DND-41 (cell line): ENCODE results near the gene MYLK3.

Experiments
- EZH2 ChIP-seq: IDR thresholded peaks from 3 replicates; pipeline ENCODE4 v1.6.1; 2012; ENCODE audit warnings: borderline replicate concordance, low read depth, mild to moderate bottlenecking, moderate library complexity, low read length, inconsistent platforms; ENCODE audit not compliant: severe bottlenecking
- TF ChIP-seq, protein P1 (sequence below): IDR thresholded peaks from 2 replicates; pipeline ENCODE4 v1.5.1; 2012; ENCODE audit warnings: borderline replicate concordance, low read length, moderate library complexity, mild to moderate bottlenecking; ENCODE audit not compliant: poor library complexity, severe bottlenecking; ENCODE audit errors: extremely low read depth

DNA sequence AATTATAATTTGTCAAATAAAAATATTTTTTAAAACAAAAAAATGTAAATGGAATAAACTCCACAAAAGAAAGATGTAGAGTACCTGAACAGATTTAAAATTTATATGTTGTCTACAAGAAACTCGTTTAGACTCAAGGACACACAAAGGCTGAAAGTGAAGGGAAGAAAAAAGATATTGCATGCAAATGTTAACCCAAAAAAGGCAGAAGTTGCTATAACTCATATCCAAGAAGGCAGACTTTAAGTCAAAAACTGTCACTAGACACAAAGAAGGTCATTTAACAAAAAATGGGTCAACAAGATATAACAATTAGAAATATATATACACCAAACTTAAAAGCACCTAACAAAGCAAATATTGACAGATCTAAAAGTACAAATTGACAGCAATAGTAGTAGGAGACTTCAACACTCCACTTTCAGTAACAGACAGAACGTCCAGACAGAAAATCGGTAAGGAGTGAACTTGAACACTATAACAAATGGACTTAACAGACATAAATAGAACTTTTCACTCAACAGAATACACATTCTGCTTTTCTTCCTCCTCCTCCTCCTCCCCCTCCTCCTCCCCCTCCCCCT is 40.8 kb upstream of the MYLK3 start:
- TF ChIP-seq, protein P1, sequence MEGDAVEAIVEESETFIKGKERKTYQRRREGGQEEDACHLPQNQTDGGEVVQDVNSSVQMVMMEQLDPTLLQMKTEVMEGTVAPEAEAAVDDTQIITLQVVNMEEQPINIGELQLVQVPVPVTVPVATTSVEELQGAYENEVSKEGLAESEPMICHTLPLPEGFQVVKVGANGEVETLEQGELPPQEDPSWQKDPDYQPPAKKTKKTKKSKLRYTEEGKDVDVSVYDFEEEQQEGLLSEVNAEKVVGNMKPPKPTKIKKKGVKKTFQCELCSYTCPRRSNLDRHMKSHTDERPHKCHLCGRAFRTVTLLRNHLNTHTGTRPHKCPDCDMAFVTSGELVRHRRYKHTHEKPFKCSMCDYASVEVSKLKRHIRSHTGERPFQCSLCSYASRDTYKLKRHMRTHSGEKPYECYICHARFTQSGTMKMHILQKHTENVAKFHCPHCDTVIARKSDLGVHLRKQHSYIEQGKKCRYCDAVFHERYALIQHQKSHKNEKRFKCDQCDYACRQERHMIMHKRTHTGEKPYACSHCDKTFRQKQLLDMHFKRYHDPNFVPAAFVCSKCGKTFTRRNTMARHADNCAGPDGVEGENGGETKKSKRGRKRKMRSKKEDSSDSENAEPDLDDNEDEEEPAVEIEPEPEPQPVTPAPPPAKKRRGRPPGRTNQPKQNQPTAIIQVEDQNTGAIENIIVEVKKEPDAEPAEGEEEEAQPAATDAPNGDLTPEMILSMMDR = no peak
- TF ChIP-seq EZH2 = no peak
